Heart right ventricle (tissue), 16 donors: ENCODE data around the gene MAP3K6. TPM values are rescaled to one million over a fixed set of nuclear protein-coding genes. Genes with fewer than 3 reads are reported as not detected.

Source experiments
- ATAC-seq, 8 donors: fragments of 200-7000 bp; cut with Tn5 transposase; one replicate each; pipeline ENCODE4 v1.9.1; 2020; ENCODE audit warnings: mild to moderate bottlenecking in 8 of 8, moderate library complexity in 8 of 8, moderate number of reproducible peaks in 1 of 8
- DNase-seq, 2 donors: peaks; one replicate each; pipeline ENCODE4 v3.0.0-alpha.2; 2020
- H3K27ac ChIP-seq, 10 donors: fragments of 200-600 bp; sonication (generic) in 2 of 10; one replicate each; pipeline versions ENCODE4 v1.5.0 to v1.8.0; 2020 to 2022; ENCODE audit warnings: mild to moderate bottlenecking in 3 of 10
- H3K27me3 ChIP-seq, 7 donors: fragments of 200-600 bp; one replicate each; pipeline ENCODE4 v1.8.0; 2021 to 2022; ENCODE audit warnings: mild to moderate bottlenecking in 2 of 7
- H3K36me3 ChIP-seq, 9 donors: fragments of 200-600 bp; sonication (generic) in 1 of 9; one replicate each; pipeline versions ENCODE4 v1.5.0 to v1.8.0; 2020 to 2022; ENCODE audit warnings: mild to moderate bottlenecking in 2 of 9
- H3K4me1 ChIP-seq, 9 donors: fragments of 200-600 bp; sonication (generic) in 1 of 9; one replicate each; pipeline versions ENCODE4 v1.5.0 to v1.8.0; 2020 to 2022; ENCODE audit warnings: mild to moderate bottlenecking in 4 of 9
- H3K4me3 ChIP-seq, 10 donors: fragments of 200-600 bp; sonication (generic) in 2 of 10; one replicate each; pipeline versions ENCODE4 v1.5.0 to v1.8.0; 2020 to 2022; ENCODE audit warnings: mild to moderate bottlenecking in 7 of 10, moderate library complexity in 2 of 10
- H3K9me3 ChIP-seq, 11 donors: fragments of 200-600 bp in 10 of 11; sonication (generic) in 2 of 11; one replicate each; pipeline versions ENCODE4 v1.5.0 to v1.8.0; 2013 to 2022; ENCODE audit warnings: mild to moderate bottlenecking in 2 of 11, control low read depth in 1 of 11, moderate library complexity in 1 of 11
- CTCF ChIP-seq, 9 donors: fragments of 200-600 bp; sonication (generic) in 2 of 9; IDR thresholded peaks; one replicate each; pipeline versions ENCODE4 v1.5.0 to v1.8.0; 2021 to 2022; ENCODE audit warnings: antibody characterized with exemption in 9 of 9, mild to moderate bottlenecking in 5 of 9, moderate library complexity in 1 of 9
- WGBS, 2 donors: extraction: QIAGEN DNeasy Blood & Tissue Kit; methylation state at CpG; one replicate each; pipeline ENCODE4 v1.1.7; 2013; ENCODE audit warnings: inconsistent platforms in 1 of 2; 5-methylcytosine and 5-hydroxymethylcytosine counted together
- intact Hi-C, 10 donors: fragments of 100-400 bp; cut with DNase I; formaldehyde crosslinking; loops; one replicate each; pipeline versions ENCODE4 v1.11.1 to v1.14.2; 2022
- polyA plus RNA-seq, 2 donors: library from polyadenylated mRNA; stranded (reverse); fragments of 200-250 nt; gene quantifications; one replicate each; pipeline ENCODE4 v1.2.3, GENCODE V29; 2013
- total RNA-seq, 10 donors: library from RNA; stranded (reverse); fragmentation: NEBNext Ultra II Directional in 3 of 10; extraction: Animal tissue kit (Norgen Biotek cat#: 25700) in 3 of 10; gene quantifications; one replicate each; pipeline versions ENCODE4 v1.2.1 to v1.2.4, GENCODE V29; 2021 to 2023
- donor health status: Arrhythmogenic right ventricular cardiomyopathy.
- donor health status: ischemic (EF 13 %, LVEDD 7.1; RV severe dilation, severe dysfunction).
- donor health status: healthy with polysubstance abuse.
- donor health status: DM: no; HTN: yes; CAD: no.
- donor health status: DM: no; HTN: no; CAD: no.
- donor health status: ischemic (EF 25% LVEDD 6.9; RV normal size, moderate dysfunction).
- donor health status: ischemic (EF 25% LVEDD 5.7; RV mildly dilated, moderate dysfunction).
- donor health status: healthy.
- donor health status: DM: yes; HTN: yes; CAD: no.
- donor health status: Ischemic cardiomyopathy.
- donor health status: ischemic (EF 35%, LVEDD 5.7; RV mildly dilated, moderate dysfunction).
- donor health status: nonischemic (EF 11% LVEDD 7.7; RV severe dilation, severe dysfunction).
- donor health status: DM: yes; HTN: yes; CAD: no.
- donor health status: PGD.
- donor health status: ischemic (EF 29% LVEDD 5.4; RV normal size, mild dysfunction).
- donor health status: nonischemic (EF 23%, LVEDD 6.1; RV moderate dilation, normal function).

The MAP3K6 gene
- total and polyA plus RNA-seq, 12 donors: 18.6 to 179 (median 30.4) TPM

GRCh38 chr1:27342391-27342777 lies 24.4 kb downstream of the MAP3K6 start:
- intact Hi-C loops: no loop called here
- DNase-seq: no peak
- no peak for TF ChIP-seq CTCF (IDR thresholded peaks at IDR 0.05)

GRCh38 chr1:27341525-27342252 lies 25.1 kb downstream of the MAP3K6 start, which contains the start of gene SYTL1:
Gene SYTL1, plus strand, starts transcription at chr1:27342022. Its CDS starts 3,313 bp downstream, at chr1:27345335.
- intact Hi-C loops: no loop called here
- peak within 1 kb of the TSS in 5 of 10 donors; percentile 3 to 60 (median 19) for H3K4me3 ChIP-seq
- peaks cover 0 to 20% (median 2%) of the 10 kb centered on the region in 9 donors for H3K36me3 ChIP-seq
- peak in 6 of 8 donors; percentile 20 to 51 (median 26) for ATAC-seq
- 40 to 44% methylated on average over 22 of the region's 22 CpGs for WGBS, 2 donors
- no peaks in the 10 kb centered on the region for H3K9me3 ChIP-seq
- no peaks in the 10 kb centered on the region for H3K27me3 ChIP-seq
- H3K4me1 ChIP-seq: peaks cover 0 to 34% (median 0%) of the 10 kb centered on the region in 9 donors
- H3K27ac ChIP-seq: peak within 1 kb of the TSS in 3 of 10 donors; percentile 19 to 92 (median 67)
- DNase-seq: no peak
- no peak for TF ChIP-seq CTCF (IDR thresholded peaks at IDR 0.05)

More at GRCh38 chr1:27342391-27342777, 24.4 kb downstream of the MAP3K6 start:
- Histone ChIP-seq H3K27ac (peak overlapping the region in 2 of 10 donors; percentile 67 to 92), H3K27me3 (no peaks in the 10 kb centered on the region), H3K4me3 (peak overlapping the region in 3 of 10 donors; percentile 3 to 60 (median 22)), H3K4me1 (peaks cover 0 to 34% (median 0%) of the 10 kb centered on the region in 9 donors), H3K36me3 (peaks cover 0 to 14% (median 0%) of the 10 kb centered on the region in 9 donors), H3K9me3 (no peaks in the 10 kb centered on the region)
- ATAC-seq: peak in 5 of 8 donors; percentile 2 to 17 (median 7)
- 84 to 91% methylated on average over 8 of the region's 8 CpGs for WGBS, 2 donors

GRCh38 chr1:27339213-27339612 lies 27.5 kb downstream of the MAP3K6 start:
- 64 to 65% methylated on average over 5 of the region's 5 CpGs for WGBS, 2 donors
- H3K4me3 ChIP-seq: no peak overlapping the region
- no peak for DNase-seq
- no peak for ATAC-seq
- peaks cover 0 to 34% (median 0%) of the 10 kb centered on the region in 9 donors for H3K4me1 ChIP-seq
- no peak overlapping the region for H3K27ac ChIP-seq
- TF ChIP-seq CTCF (IDR thresholded peaks at IDR 0.05): no peak
- H3K27me3 ChIP-seq: no peaks in the 10 kb centered on the region
- H3K36me3 ChIP-seq: peaks cover 0 to 45% (median 25%) of the 10 kb centered on the region in 9 donors
- H3K9me3 ChIP-seq: no peaks in the 10 kb centered on the region
- intact Hi-C loops: no loop called here

- Histone ChIP-seq H3K4me3 (no peak overlapping the region), H3K4me1 (peaks cover 0 to 30% (median 0%) of the 10 kb centered on the region in 9 donors), H3K27me3 (no peaks in the 10 kb centered on the region), H3K36me3 (peaks cover 0 to 50% (median 30%) of the 10 kb centered on the region in 9 donors), H3K9me3 (no peaks in the 10 kb centered on the region), H3K27ac (no peak overlapping the region)
- no peak for ATAC-seq
- intact Hi-C loops: no loop called here
- no peak for DNase-seq
- 91 to 95% methylated on average over 6 of the region's 6 CpGs for WGBS, 2 donors
- no peak for TF ChIP-seq CTCF (IDR thresholded peaks at IDR 0.05)
These were observed 28.0 kb downstream of the MAP3K6 start for GRCh38 chr1:27338751-27339150.
